Activated CD4-positive, alpha-beta T cell treated with anti-CD3 and anti-CD28 coated beads, Interleukin-2, amount 10 ng/mL, durations not matched to agents 7 days and 5 days (primary cell): ENCODE measurements around the gene GOT1. TPM values are rescaled to one million over a fixed set of nuclear protein-coding genes. Genes with fewer than 3 reads are reported as not detected.

Experiments
- CTCF ChIA-PET: fragments of 350-600 bp; sonication (Branson Sonifier 250); formaldehyde crosslinking; loops from one replicate; lab custom pipeline; 2021; ENCODE audit warnings: antibody characterized with exemption; lab: Charles Lee
- POLR2A ChIA-PET: fragments of 350-600 bp; sonication (Branson Sonifier 250); formaldehyde crosslinking; loops from one replicate; lab custom pipeline; 2021; ENCODE audit warnings: antibody characterized with exemption; lab: Charles Lee
- DNase-seq: peaks from one replicate; pipeline ENCODE4 v3.0.0-alpha.2; 2020
- H3K27ac Mint-ChIP-seq: one replicate; pipeline ENCODE4 v1.8.0; 2021; ENCODE audit warnings: mild to moderate bottlenecking, moderate library complexity, mixed read lengths
- H3K27me3 Mint-ChIP-seq: one replicate; pipeline ENCODE4 v1.8.0; 2021; ENCODE audit warnings: mixed read lengths
- H3K36me3 Mint-ChIP-seq: one replicate; pipeline ENCODE4 v1.8.0; 2021; ENCODE audit warnings: low read depth, mixed read lengths
- H3K4me1 Mint-ChIP-seq: one replicate; pipeline ENCODE4 v1.8.0; 2021; ENCODE audit warnings: mixed read lengths
- H3K4me3 Mint-ChIP-seq: one replicate; pipeline ENCODE4 v1.8.0; 2021; ENCODE audit warnings: mild to moderate bottlenecking, moderate library complexity, mixed read lengths
- H3K9me3 Mint-ChIP-seq: one replicate; pipeline ENCODE4 v1.8.0; 2021; ENCODE audit warnings: mixed read lengths
- total RNA-seq, 2 experiments: library from RNA; stranded (reverse); gene quantifications; one replicate each; pipeline ENCODE4 v1.2.3, GENCODE V29; 2021

The GOT1 gene
- 10 to 100 TPM; 26.1 to 33.2 TPM for total RNA-seq

- peak within 1 kb of the TSS; percentile 97 for H3K27ac Mint-ChIP-seq
- no peaks in the 10 kb centered on the region for H3K9me3 Mint-ChIP-seq
- ChIA-PET POLR2A (interaction anchor here (0.6 kb wide), 2 partner anchors 272 to 335 kb away, joined by 3 to 5 read pairs; no protein-coding TSS in a partner anchor), CTCF (interaction anchor here (1.1 to 1.2 kb wide), 2 partner anchors 185 to 615 kb away, joined by 3 read pairs; no protein-coding TSS in a partner anchor)
- H3K36me3 Mint-ChIP-seq = peaks cover 4% of the 10 kb centered on the region
- H3K4me1 Mint-ChIP-seq = peaks cover 37% of the 10 kb centered on the region
- DNase-seq = peak; percentile 96
- H3K4me3 Mint-ChIP-seq = peak within 1 kb of the TSS; percentile 100
- H3K27me3 Mint-ChIP-seq = no peaks in the 10 kb centered on the region
Measured at GRCh38 chr10:99430451-99431189, at the start of gene GOT1. Gene GOT1, minus strand, starts transcription at chr10:99430624. Its CDS starts 59 bp downstream, at chr10:99430565.

GRCh38 chr10:99470327-99470726, 39.9 kb upstream of the GOT1 start:
- ChIA-PET POLR2A (no interaction called here), CTCF (no interaction called here)
- Mint-ChIP-seq H3K36me3 (no peaks in the 10 kb centered on the region), H3K27ac (no peak overlapping the region), H3K4me3 (no peak overlapping the region), H3K4me1 (peaks cover 2% of the 10 kb centered on the region), H3K27me3 (peaks cover 26% of the 10 kb centered on the region), H3K9me3 (no peaks in the 10 kb centered on the region)
- DNase-seq = no peak

- POLR2A ChIA-PET = no interaction called here
- CTCF ChIA-PET = interaction anchor here (0.6 kb wide), 1 partner anchor 246 kb away, joined by 3 read pairs; no protein-coding TSS in a partner anchor
- H3K36me3 Mint-ChIP-seq = no peaks in the 10 kb centered on the region
- DNase-seq = no peak
- H3K4me3 Mint-ChIP-seq = no peak overlapping the region
- H3K27me3 Mint-ChIP-seq = peaks cover 19% of the 10 kb centered on the region
- no peaks in the 10 kb centered on the region for H3K9me3 Mint-ChIP-seq
- H3K27ac Mint-ChIP-seq = no peak overlapping the region
- no peaks in the 10 kb centered on the region for H3K4me1 Mint-ChIP-seq
Measured at GRCh38 chr10:99467236-99467999, 37.0 kb upstream of the GOT1 start.

DNA sequence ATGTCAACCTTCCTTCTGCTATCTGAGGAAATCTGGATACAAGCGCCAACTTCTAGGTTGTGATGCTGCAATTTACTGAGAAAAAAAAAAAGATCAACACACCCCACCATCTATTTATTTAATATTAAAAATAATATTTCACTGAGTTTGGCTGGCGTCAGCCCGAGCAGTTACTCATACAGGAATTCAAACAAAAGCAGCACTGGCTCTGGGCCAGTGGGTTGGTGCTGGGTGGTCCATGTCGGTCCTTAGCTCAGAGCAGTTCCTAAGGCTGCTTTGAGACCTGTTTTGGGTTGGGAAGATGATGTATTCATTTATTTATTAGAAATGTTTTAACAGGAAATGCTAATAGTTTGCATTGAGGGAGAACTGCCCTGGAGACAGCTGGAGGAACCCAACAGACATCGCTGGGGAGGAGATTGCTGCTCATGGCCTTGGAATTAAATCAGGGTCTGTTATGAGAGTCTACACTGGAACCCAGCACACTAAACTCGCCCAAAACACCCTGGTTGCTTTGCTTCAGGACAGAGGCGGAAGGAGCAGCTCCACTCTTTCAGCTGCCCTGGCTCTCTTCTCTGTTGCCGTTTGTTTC, 36.3 kb upstream of the GOT1 start:
- Mint-ChIP-seq H3K27ac (no peak overlapping the region), H3K36me3 (no peaks in the 10 kb centered on the region), H3K9me3 (no peaks in the 10 kb centered on the region), H3K4me3 (no peak overlapping the region), H3K4me1 (no peaks in the 10 kb centered on the region), H3K27me3 (peaks cover 22% of the 10 kb centered on the region)
- CTCF ChIA-PET = interaction anchor here (0.6 kb wide), 1 partner anchor 247 kb away, joined by 3 read pairs; no protein-coding TSS in a partner anchor
- POLR2A ChIA-PET = no interaction called here
- DNase-seq = no peak

- CTCF ChIA-PET = no interaction called here
Measured at GRCh38 chr10:99461230-99461629, 30.8 kb upstream of the GOT1 start.

DNA sequence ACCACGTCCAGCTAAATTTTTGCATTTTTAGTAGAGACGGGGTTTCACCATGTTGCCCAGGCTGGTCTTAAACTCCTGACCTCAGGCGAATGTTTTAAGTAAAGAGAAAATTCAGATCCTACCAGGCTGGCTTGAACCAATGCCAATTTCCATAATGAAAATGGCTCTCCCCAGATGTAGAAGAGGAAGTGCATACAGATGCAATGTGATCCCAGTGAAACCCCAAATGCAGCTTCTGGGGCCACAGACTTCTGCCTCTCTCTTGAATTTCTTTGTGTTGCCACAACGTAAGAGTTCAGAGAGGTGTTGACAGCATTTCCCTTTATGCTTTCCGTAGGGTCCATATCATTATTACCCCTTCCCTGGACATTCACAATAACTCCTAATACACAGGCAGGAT, 29.6 kb upstream of the GOT1 start:
- POLR2A ChIA-PET = no interaction called here

More at GRCh38 chr10:99461230-99461629, 30.8 kb upstream of the GOT1 start:
- Mint-ChIP-seq H3K4me3 (no peak overlapping the region), H3K27ac (no peak overlapping the region), H3K4me1 (no peaks in the 10 kb centered on the region), H3K36me3 (no peaks in the 10 kb centered on the region), H3K27me3 (peaks cover 15% of the 10 kb centered on the region), H3K9me3 (no peaks in the 10 kb centered on the region)
- DNase-seq = no peak
- POLR2A ChIA-PET = no interaction called here

DNA sequence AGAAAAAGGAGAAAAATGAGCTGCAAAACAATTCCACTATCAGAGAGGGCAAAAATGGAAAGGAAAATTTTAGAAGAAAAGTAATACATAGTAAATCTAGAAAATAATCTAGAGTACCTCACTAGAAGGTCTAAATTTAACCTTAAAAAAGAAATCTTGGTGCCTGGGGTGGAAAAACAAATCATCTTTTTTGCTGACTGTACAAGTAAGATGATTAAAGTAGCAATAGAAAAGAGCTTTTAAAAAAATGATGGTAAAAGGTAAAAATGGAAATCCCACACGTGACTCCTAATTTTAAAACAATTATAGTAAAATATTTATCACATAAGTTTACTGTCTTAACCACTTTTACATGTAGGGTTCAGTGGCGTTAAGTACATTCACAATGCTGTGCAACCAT, 28.8 kb upstream of the GOT1 start:
- Mint-ChIP-seq H3K4me1 (no peaks in the 10 kb centered on the region), H3K36me3 (no peaks in the 10 kb centered on the region), H3K9me3 (no peaks in the 10 kb centered on the region), H3K27me3 (peaks cover 30% of the 10 kb centered on the region), H3K27ac (no peak overlapping the region), H3K4me3 (no peak overlapping the region)
- CTCF ChIA-PET = interaction anchor here (0.6 kb wide), 1 partner anchor 15 kb away, joined by 3 read pairs; no protein-coding TSS in a partner anchor
- DNase-seq = no peak
- POLR2A ChIA-PET = no interaction called here

More for the DNA sequence above, 29.6 kb upstream of the GOT1 start:
- CTCF ChIA-PET = no interaction called here
- H3K36me3 Mint-ChIP-seq = no peaks in the 10 kb centered on the region
- no peak for DNase-seq
- no peak overlapping the region for H3K4me3 Mint-ChIP-seq
- H3K27me3 Mint-ChIP-seq = peaks cover 25% of the 10 kb centered on the region
- no peaks in the 10 kb centered on the region for H3K9me3 Mint-ChIP-seq
- no peak overlapping the region for H3K27ac Mint-ChIP-seq
- no peaks in the 10 kb centered on the region for H3K4me1 Mint-ChIP-seq

DNA sequence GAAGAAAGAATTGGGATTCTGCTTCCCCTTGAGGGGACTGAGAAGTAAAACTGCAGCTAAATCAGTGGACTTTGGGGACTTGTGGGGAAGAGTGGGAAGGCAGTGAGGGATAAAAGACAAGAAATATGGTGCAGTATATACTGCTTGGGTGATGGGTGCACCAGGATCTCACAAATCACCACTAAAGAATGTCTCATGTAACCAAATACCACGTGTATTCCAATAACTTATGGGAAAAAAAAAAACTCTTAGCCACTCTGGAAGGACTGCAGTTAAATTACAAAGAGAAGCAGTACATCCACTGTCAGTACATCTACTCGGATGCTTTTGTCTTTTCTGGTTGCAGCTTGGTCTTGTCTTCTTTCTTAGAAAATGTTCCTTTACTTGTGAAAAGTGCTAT, 27.4 kb upstream of the GOT1 start:
- CTCF ChIA-PET = no interaction called here
- DNase-seq = no peak
- Mint-ChIP-seq H3K4me1 (no peaks in the 10 kb centered on the region), H3K9me3 (no peaks in the 10 kb centered on the region), H3K27ac (no peak overlapping the region), H3K4me3 (no peak overlapping the region), H3K36me3 (no peaks in the 10 kb centered on the region), H3K27me3 (peaks cover 37% of the 10 kb centered on the region)
- POLR2A ChIA-PET = no interaction called here

DNA sequence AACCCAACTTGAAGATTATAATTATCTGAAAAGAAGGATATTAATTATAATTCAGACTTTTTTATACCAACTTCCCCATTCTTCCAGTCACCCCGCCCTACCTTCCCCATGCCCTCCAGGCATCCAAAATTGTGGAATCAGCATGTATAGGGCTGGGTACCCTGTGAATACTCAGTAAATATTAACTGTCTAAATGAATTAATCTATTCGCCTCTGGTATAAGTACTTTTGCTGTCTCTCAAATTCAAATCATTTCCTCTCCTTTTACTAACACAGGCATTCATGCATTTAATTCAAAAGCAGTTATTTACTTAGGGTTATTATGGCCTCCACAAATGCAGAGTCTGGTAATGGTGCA, 26.5 kb upstream of the GOT1 start:
- no peak overlapping the region for H3K4me3 Mint-ChIP-seq
- H3K4me1 Mint-ChIP-seq = no peaks in the 10 kb centered on the region
- H3K9me3 Mint-ChIP-seq = no peaks in the 10 kb centered on the region
- ChIA-PET POLR2A (no interaction called here), CTCF (no interaction called here)
- DNase-seq = no peak
- no peak overlapping the region for H3K27ac Mint-ChIP-seq
- peaks cover 38% of the 10 kb centered on the region for H3K27me3 Mint-ChIP-seq
- H3K36me3 Mint-ChIP-seq = no peaks in the 10 kb centered on the region

DNA sequence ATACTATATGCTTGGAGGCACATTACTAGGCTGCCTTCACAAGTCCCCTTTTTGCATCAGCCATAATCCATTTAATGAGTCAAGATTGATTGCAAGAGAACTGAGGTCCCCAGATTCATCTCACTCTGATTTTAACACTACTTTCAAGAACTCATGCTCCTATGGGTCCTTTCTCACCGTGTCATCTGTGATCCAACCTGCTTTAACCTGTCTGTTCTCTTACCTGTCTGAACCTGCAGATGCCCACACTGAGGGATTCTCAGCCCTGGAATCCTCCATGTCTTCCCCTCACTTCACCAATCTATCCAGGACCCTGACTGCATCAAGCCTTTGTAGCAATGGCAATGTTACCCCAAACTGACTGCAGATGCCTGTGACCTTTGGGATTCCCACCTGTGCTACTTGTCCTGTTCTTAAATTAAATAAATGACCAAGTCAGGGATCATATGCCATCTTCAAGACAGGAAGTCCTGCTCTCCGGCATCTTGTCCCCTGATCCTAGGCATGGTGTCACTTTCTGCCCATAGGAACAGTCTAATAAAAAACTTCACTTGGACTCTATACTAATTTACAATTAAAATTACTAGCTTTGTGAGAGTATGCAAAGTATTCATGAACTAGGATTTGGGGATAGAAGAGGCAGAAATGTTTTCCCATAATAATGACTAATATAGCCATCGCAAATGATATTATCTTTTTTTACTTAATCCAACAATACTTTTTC, 25.9 kb upstream of the GOT1 start:
- Mint-ChIP-seq H3K9me3 (no peaks in the 10 kb centered on the region), H3K27ac (no peak overlapping the region), H3K36me3 (no peaks in the 10 kb centered on the region), H3K4me1 (no peaks in the 10 kb centered on the region), H3K4me3 (no peak overlapping the region), H3K27me3 (peaks cover 36% of the 10 kb centered on the region)
- POLR2A ChIA-PET = no interaction called here
- CTCF ChIA-PET = interaction anchor here (0.6 to 1.1 kb wide), 2 partner anchors 10 to 226 kb away, joined by 3 to 4 read pairs; no protein-coding TSS in a partner anchor
- no peak for DNase-seq

- no peaks in the 10 kb centered on the region for H3K4me1 Mint-ChIP-seq
- no peak overlapping the region for H3K27ac Mint-ChIP-seq
- POLR2A ChIA-PET = no interaction called here
- CTCF ChIA-PET = no interaction called here
- no peaks in the 10 kb centered on the region for H3K36me3 Mint-ChIP-seq
- no peaks in the 10 kb centered on the region for H3K9me3 Mint-ChIP-seq
- H3K4me3 Mint-ChIP-seq = no peak overlapping the region
- DNase-seq = no peak
- peaks cover 58% of the 10 kb centered on the region for H3K27me3 Mint-ChIP-seq
Measured at GRCh38 chr10:99451981-99452380, 21.6 kb upstream of the GOT1 start.

DNA sequence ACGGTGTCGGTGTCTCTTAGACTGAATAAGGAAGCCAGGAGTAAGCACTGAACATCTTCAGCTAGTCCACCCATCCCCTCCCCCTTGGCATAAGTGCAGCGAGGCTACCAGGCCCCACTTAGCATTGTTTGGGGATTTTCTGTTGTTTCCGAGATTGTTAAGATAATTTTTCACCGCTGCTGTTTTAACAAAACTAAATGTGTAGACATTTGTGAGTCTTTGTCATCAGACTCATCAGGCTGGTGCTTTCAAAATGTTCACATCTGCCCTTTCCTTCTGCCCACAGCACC, 21.0 kb upstream of the GOT1 start:
- POLR2A ChIA-PET = no interaction called here
- Mint-ChIP-seq H3K27me3 (peaks cover 63% of the 10 kb centered on the region), H3K4me1 (no peaks in the 10 kb centered on the region), H3K9me3 (no peaks in the 10 kb centered on the region), H3K36me3 (no peaks in the 10 kb centered on the region), H3K27ac (no peak overlapping the region), H3K4me3 (no peak overlapping the region)
- CTCF ChIA-PET = no interaction called here
- no peak for DNase-seq
